ENCODE measurements around the gene OR4E1.
"Not testable (repeated sequence)": the region's sequence is repeated elsewhere in the genome, so short reads cannot be mapped to it uniquely, and the experiment has no call there.

Gene OR4E1

DNA sequence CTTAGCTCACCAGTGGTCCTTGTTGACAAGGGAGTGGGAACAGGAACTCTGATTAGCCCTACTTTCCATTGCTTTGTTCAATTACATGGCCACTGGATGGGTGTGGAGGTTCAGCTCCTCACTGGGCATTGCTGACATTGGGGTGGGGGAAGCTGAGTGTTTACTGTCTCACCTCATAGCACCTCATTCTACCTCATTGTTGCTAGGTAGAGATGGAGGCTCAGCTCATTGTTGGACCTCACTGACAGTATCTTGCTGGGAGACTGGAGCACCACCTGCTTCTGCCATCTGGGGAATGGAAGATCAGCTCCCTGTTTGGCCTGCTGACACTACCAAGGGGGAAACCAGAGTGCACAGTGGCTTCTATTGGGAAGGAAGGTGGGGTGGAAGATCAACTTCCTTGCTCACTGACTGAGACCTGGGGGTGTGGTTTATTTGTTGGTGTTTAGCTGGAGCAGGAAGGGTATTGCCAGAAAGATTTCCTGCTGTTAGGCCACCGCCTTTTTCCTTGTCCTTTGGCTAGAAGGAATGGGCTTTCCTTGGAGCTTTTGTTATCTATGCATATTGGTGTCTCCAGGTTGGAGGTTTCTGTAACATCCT, 21.3 kb downstream of the OR4E1 start:
- DNase-seq (ENCODE audit: low spot score) = no peak

DNA sequence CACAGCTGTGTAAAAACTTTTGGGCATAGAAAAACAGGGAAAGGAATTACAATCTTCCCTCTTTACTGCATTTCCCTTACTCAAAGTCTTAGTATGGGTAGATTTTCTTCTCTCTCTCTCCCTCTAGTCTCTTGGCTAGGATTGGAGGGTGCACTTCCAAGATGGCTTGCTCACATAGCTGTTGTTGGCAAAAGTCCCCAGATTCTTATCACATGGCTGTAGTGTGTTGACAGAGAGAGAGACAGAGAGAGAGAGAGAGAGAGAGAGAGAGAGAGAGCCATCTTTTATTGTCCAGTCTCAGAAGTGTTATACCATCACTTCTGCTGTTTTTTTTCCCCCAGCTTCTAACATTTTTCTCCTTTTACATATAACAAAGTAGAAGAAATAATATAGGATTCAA, 26.2 kb downstream of the OR4E1 start:
- DNase-seq (ENCODE audit: low spot score) = no peak

DNA sequence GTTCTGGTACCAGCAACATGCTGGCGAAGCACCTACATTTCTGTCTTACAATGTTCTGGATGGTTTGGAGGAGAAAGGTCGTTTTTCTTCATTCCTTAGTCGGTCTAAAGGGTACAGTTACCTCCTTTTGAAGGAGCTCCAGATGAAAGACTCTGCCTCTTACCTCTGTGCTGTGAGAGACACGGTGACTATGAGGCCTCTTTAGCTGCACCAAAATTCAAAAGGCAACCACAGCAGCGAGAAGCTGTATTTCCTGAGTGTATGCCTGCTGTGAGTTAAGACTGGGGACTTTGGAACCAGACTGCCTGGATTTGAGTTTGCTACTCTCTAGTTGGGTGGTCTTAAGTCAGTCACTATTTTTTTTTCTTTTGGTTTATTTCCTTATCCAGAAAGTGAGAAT, 30.2 kb downstream of the OR4E1 start:
- no peak for DNase-seq (ENCODE audit: low spot score)

DNA sequence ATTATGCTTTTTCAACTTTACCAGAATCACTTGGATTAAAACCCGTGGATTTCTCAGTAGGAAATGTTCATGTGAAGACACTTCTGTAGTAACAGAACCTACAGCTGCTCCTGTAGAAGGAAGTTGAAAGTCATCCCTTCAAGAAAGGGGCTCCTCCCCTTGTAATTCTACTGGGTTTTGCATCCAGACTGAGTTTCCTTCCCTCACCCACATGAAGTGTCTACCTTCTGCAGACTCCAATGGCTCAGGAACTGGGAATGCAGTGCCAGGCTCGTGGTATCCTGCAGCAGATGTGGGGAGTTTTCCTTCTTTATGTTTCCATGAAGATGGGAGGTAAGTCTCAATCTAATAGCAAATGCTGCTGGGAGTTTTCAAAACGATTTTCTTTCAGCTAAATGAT, 30.9 kb downstream of the OR4E1 start:
- no peak for DNase-seq (ENCODE audit: low spot score)

DNA sequence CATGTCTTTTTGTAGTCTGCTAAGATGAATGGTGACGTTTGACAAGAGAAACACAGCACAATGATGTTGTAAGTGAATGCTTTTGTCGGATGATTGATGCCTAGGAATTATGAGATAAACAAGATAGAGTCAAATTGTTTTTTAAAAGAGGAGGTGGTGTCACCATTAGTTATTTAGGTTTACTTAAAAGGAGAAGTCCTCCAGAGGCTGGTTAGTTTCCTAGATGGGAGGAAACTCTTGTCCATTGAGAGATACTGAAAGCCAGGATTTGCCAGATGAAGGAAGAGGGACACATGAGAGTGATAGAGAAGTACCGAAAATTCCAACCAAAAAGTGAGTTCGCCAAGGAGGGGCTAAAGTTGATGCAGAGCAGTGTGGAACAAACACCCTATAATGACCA, 38.8 kb downstream of the OR4E1 start, which contains the start of gene OR10G2:
OR10G2 (minus strand) TSS at position 101 of the 400 bp plus-strand sequence; CDS start at position 3, 98 bp downstream.
- DNase-seq (ENCODE audit: low spot score) = no peak

DNA sequence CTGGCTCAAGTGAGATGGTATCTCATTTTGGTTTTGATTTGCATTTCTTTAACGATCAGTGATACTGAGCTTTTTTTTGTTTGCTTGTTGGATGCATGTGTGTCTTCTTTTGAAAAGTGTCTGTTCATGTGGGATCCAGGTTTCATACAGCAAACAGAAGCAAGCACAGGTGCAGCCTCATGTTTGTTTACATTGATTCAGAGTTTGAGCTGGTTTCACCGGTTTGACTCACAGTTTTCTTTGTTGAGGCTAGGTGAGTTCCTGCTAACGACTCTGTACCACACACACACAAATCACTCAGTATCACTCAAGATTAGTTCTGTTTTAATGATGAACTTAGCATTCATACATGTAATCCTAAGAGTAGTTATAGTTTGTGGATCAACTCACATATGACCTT, 42.5 kb downstream of the OR4E1 start:
- no peak for DNase-seq (ENCODE audit: low spot score)

DNA sequence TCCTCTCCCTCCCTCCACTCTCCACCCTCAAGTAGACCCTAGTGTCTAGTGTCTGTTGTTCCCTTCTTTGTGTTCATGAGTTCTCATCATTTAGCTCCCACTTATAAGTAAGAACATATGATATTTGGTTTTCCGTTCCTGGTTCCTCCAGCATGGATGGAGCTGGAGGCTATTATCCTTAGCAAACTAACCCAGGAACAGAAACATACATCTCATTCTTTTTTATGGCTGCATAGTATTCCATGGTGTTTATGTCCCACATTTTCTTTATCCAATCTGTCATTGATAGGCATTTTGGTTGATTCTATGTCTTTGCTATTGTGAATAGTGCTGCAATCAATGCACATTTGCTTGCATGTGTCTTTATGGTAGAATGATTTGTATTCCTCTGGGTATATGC, 43.1 kb downstream of the OR4E1 start:
- not testable (repeated sequence) for DNase-seq (ENCODE audit: low spot score)

DNA sequence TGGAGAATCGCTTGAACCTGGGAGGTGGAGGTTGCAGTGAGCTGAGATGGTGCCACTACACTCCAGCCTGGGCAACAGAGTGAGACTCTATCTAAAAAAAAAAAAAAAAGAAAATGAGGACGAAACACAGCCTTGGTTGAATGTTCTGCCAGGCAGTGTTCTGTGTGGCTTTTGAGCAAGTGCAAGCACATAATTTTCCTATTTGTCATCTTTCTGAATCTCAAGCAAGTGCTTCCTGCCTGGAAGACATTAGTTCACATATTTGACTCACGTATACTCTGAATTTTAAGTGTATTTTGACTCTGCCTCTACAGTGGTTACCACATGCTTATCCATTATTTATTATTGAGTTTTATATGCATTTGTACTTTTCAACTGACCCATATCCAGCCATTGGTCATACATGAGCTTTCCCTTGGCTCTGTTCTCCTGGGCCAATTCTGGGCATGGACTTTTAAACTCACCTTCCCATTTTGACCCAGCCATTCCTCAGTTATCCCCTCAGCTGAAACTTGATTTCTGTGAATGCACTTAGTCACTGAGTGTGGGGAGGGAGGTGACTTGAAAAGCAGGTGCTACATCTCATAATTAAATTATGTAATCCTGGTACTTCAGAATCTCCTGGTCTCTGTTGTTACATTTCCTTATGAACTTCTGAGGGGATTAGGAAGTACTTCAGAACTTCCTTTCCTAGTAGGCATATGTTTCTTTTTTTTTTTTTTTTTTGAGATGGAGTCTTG, 47.0 kb downstream of the OR4E1 start:
- DNase-seq (ENCODE audit: low spot score) = no peak

Data from hematopoietic multipotent progenitor cell treated with erythropoietin and hydrocortisone succinate and interleukin-3 and kit ligand, for 17 days (in vitro differentiated cells).